ENCODE data around the gene MRPS24.

DNA sequence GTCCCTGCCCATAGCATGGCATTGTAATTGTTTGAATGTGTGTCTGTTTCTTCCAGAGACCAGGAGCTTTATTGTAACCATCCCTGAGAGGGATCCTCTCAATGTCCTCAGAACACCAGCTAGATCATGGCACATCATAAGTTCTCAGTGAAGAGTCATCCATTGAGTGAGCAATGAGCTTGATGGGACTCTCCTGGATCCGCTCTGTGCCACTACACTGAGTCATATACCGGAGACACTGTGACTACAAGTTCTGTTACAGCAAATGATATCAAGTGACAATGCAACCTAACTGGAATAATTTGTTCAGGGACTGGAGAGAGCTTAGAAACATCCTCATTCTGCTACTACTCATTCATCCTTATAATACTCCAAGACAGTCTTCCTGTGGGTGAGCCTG is 25.1 kb downstream of the MRPS24 start:
- TF ChIP-seq ZNF672 (CRISPR knock-in tag; IDR thresholded peaks at IDR 0.05) (no peak), SNRNP70 (IDR thresholded peaks at IDR 0.05; ENCODE audit: low read depth, low read length) (no peak), EZH2 (conservative IDR thresholded peaks at IDR 0.05; ENCODE audit: low read depth, low read length) (no peak)
- TF ChIP-seq, protein P1, sequence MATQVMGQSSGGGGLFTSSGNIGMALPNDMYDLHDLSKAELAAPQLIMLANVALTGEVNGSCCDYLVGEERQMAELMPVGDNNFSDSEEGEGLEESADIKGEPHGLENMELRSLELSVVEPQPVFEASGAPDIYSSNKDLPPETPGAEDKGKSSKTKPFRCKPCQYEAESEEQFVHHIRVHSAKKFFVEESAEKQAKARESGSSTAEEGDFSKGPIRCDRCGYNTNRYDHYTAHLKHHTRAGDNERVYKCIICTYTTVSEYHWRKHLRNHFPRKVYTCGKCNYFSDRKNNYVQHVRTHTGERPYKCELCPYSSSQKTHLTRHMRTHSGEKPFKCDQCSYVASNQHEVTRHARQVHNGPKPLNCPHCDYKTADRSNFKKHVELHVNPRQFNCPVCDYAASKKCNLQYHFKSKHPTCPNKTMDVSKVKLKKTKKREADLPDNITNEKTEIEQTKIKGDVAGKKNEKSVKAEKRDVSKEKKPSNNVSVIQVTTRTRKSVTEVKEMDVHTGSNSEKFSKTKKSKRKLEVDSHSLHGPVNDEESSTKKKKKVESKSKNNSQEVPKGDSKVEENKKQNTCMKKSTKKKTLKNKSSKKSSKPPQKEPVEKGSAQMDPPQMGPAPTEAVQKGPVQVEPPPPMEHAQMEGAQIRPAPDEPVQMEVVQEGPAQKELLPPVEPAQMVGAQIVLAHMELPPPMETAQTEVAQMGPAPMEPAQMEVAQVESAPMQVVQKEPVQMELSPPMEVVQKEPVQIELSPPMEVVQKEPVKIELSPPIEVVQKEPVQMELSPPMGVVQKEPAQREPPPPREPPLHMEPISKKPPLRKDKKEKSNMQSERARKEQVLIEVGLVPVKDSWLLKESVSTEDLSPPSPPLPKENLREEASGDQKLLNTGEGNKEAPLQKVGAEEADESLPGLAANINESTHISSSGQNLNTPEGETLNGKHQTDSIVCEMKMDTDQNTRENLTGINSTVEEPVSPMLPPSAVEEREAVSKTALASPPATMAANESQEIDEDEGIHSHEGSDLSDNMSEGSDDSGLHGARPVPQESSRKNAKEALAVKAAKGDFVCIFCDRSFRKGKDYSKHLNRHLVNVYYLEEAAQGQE (IDR thresholded peaks at IDR 0.05; ENCODE audit: borderline replicate concordance in 1 of 2, low read depth in 1 of 2, low read length in 2 of 2), result no peak
- TF ChIP-seq, protein P2, sequence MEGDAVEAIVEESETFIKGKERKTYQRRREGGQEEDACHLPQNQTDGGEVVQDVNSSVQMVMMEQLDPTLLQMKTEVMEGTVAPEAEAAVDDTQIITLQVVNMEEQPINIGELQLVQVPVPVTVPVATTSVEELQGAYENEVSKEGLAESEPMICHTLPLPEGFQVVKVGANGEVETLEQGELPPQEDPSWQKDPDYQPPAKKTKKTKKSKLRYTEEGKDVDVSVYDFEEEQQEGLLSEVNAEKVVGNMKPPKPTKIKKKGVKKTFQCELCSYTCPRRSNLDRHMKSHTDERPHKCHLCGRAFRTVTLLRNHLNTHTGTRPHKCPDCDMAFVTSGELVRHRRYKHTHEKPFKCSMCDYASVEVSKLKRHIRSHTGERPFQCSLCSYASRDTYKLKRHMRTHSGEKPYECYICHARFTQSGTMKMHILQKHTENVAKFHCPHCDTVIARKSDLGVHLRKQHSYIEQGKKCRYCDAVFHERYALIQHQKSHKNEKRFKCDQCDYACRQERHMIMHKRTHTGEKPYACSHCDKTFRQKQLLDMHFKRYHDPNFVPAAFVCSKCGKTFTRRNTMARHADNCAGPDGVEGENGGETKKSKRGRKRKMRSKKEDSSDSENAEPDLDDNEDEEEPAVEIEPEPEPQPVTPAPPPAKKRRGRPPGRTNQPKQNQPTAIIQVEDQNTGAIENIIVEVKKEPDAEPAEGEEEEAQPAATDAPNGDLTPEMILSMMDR (CRISPR knock-in tag; IDR thresholded peaks at IDR 0.05), result no peak

Measured in HepG2 (cell line).